ENCODE measurements around the gene FAM240A. TPM values are rescaled to one million over a fixed set of nuclear protein-coding genes. Genes with fewer than 3 reads are reported as not detected.

The FAM240A gene
- total RNA-seq, 1 experiment from 2014 or later, result not detected

DNA sequence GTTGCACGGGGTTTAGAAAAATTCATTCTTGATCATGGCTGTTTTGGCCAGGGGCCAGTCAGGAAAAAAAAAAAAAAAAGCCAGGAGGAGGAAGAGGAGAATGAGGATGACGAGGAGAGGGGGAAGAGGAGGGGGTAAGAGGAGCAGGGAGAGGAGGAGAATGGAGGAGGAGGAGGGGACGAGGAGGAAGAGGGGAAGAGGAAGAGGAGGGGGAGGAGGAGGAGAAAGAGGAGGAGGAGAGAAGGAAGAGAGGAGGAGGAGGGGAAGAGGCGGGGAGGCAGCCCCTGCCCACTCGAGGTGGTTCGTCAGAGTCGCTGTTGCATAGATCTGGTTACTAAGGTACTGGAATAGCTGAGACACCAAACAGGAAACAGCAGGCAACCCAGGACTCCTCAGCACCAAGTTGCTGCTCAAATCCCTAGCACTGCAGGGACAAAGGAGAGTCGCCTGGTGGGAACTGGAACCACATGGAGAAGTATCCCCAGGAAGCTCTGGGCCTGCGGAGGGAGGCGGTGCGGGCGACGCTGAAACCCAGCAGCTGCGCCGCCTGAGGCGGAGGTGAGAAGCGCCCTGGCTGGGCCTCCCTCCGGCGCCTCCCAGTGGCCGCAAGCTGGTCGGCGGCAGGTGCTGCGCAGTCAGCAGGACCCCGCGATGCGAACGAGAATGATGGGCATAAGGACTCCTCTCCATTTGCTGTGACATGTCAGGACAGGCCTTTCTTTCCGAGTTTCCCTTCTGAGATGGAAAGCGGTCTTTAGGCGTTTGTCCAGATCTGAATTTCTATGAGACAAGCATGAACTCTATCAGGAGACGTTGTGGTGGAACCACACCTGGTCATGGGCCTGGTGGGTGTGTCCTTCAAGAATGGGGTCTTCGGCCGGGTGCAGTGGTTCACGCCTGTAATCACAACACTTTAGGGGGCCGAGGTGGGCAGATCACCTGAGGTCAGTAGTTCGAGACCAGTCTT, 17.5 kb downstream of the FAM240A start:
- DNase-seq, result peak; percentile 85
- Mint-ChIP-seq H3K36me3 (ENCODE audit: insufficient read depth, unreplicated experiment) (no peaks in the 10 kb centered on the region), H3K27me3 (ENCODE audit: unreplicated experiment) (peaks cover 32% of the 10 kb centered on the region), H3K4me3 (ENCODE audit: low read depth, unreplicated experiment) (no peak overlapping the region), H3K27ac (ENCODE audit: unreplicated experiment) (no peak overlapping the region), H3K9me3 (ENCODE audit: low read depth, unreplicated experiment) (no peaks in the 10 kb centered on the region), H3K4me1 (ENCODE audit: low read depth, unreplicated experiment) (no peaks in the 10 kb centered on the region)
- CTCF ChIA-PET, result interaction anchor here (0.6 to 3.5 kb wide), 7 partner anchors 12 to 224 kb away, joined by 3 to 47 read pairs (median 5); no protein-coding TSS in a partner anchor
- BruUV-seq (replicated peaks), result no TSS peak
- intact Hi-C loops (cut with micrococcal nuclease; ENCODE audit: unreplicated experiment), result no loop called here
- TF ChIP-seq CTCF (IDR thresholded peaks at IDR 0.05; ENCODE audit: unreplicated experiment), result peak; percentile 94

DNA sequence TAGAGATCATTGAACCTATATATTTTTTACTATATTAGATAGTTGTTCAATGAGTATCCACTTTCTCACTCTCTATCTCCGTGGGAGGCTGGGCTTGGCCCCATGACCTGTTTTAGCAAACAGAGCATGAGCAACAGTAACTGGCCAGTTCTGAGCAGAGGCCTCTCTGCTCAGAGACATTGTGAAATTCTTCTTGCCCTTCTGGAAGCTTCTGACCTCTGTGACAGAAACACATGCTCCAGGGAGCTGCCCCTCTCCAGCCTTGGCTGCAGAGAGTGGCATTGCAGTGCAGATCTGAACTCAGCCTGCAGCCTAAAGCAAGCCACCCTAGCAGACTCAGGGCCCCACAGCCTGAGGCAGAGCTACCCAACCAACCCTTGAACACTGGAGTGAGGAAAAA, 20.5 kb downstream of the FAM240A start:
- BruUV-seq (replicated peaks), result no TSS peak
- Mint-ChIP-seq H3K4me3 (ENCODE audit: low read depth, unreplicated experiment) (no peak overlapping the region), H3K27me3 (ENCODE audit: unreplicated experiment) (peaks cover 23% of the 10 kb centered on the region), H3K36me3 (ENCODE audit: insufficient read depth, unreplicated experiment) (no peaks in the 10 kb centered on the region), H3K4me1 (ENCODE audit: low read depth, unreplicated experiment) (no peaks in the 10 kb centered on the region), H3K9me3 (ENCODE audit: low read depth, unreplicated experiment) (no peaks in the 10 kb centered on the region), H3K27ac (ENCODE audit: unreplicated experiment) (no peak overlapping the region)
- DNase-seq, result no peak
- intact Hi-C loops (cut with micrococcal nuclease; ENCODE audit: unreplicated experiment), result loop anchor here (2.0 kb wide), 1 partner anchor 144 kb away; no protein-coding TSS in a partner anchor
- CTCF ChIA-PET, result no interaction called here
- TF ChIP-seq CTCF (IDR thresholded peaks at IDR 0.05; ENCODE audit: unreplicated experiment), result no peak

DNA sequence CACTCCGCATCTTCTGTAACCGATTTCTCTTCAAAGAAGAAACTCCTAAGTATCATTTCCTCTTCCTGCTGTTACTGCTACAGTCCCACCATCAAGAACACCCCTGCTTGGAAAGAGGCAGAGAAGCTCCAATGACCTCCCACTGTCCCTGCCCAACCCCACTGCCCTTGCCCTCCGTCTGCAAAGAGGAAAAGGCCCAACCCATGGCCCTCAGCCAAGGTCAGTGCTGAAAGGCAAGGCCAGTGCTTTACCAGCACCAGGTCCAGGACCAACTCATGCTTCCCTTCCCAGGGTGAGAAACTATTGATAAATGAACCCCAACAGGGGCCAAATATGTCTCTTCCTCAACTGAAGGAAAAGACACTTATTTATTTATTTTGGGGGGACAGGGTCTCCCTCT, 22.5 kb downstream of the FAM240A start:
- H3K27ac Mint-ChIP-seq (ENCODE audit: unreplicated experiment), result no peak overlapping the region
- BruUV-seq (replicated peaks), result no TSS peak
- no peaks in the 10 kb centered on the region for H3K4me1 Mint-ChIP-seq (ENCODE audit: low read depth, unreplicated experiment)
- no peak overlapping the region for H3K4me3 Mint-ChIP-seq (ENCODE audit: low read depth, unreplicated experiment)
- CTCF ChIA-PET, result no interaction called here
- peaks cover 16% of the 10 kb centered on the region for H3K27me3 Mint-ChIP-seq (ENCODE audit: unreplicated experiment)
- no peak for DNase-seq
- intact Hi-C loops (cut with micrococcal nuclease; ENCODE audit: unreplicated experiment), result no loop called here
- H3K36me3 Mint-ChIP-seq (ENCODE audit: insufficient read depth, unreplicated experiment), result no peaks in the 10 kb centered on the region
- no peaks in the 10 kb centered on the region for H3K9me3 Mint-ChIP-seq (ENCODE audit: low read depth, unreplicated experiment)
- TF ChIP-seq CTCF (IDR thresholded peaks at IDR 0.05; ENCODE audit: unreplicated experiment), result no peak

- intact Hi-C loops (cut with micrococcal nuclease; ENCODE audit: unreplicated experiment), result no loop called here
- H3K27me3 Mint-ChIP-seq (ENCODE audit: unreplicated experiment), result peaks cover 44% of the 10 kb centered on the region
- no peak for TF ChIP-seq CTCF (IDR thresholded peaks at IDR 0.05; ENCODE audit: unreplicated experiment)
- no peak overlapping the region for H3K4me3 Mint-ChIP-seq (ENCODE audit: low read depth, unreplicated experiment)
- no peak for DNase-seq
- H3K9me3 Mint-ChIP-seq (ENCODE audit: low read depth, unreplicated experiment), result peaks cover 2% of the 10 kb centered on the region
- CTCF ChIA-PET, result no interaction called here
- H3K36me3 Mint-ChIP-seq (ENCODE audit: insufficient read depth, unreplicated experiment), result peaks cover 5% of the 10 kb centered on the region
- no TSS peak for BruUV-seq (replicated peaks)
- H3K4me1 Mint-ChIP-seq (ENCODE audit: low read depth, unreplicated experiment), result no peaks in the 10 kb centered on the region
- H3K27ac Mint-ChIP-seq (ENCODE audit: unreplicated experiment), result no peak overlapping the region
Observed at GRCh38 chr3:46639221-46639620, 26.9 kb downstream of the FAM240A start.

Measured in Calu3 (cell line).